ENCODE data around the gene MT1M. TPM values are rescaled to one million over a fixed set of nuclear protein-coding genes. Genes with fewer than 3 reads are reported as not detected.

MT1M gene
- total RNA-seq, 1 experiment from 2014 or later, result 0.49 TPM

GRCh38 chr16:56610017-56610608 is 22.3 kb upstream of the MT1M start:
- TF ChIP-seq, protein P1, sequence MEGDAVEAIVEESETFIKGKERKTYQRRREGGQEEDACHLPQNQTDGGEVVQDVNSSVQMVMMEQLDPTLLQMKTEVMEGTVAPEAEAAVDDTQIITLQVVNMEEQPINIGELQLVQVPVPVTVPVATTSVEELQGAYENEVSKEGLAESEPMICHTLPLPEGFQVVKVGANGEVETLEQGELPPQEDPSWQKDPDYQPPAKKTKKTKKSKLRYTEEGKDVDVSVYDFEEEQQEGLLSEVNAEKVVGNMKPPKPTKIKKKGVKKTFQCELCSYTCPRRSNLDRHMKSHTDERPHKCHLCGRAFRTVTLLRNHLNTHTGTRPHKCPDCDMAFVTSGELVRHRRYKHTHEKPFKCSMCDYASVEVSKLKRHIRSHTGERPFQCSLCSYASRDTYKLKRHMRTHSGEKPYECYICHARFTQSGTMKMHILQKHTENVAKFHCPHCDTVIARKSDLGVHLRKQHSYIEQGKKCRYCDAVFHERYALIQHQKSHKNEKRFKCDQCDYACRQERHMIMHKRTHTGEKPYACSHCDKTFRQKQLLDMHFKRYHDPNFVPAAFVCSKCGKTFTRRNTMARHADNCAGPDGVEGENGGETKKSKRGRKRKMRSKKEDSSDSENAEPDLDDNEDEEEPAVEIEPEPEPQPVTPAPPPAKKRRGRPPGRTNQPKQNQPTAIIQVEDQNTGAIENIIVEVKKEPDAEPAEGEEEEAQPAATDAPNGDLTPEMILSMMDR (conservative IDR thresholded peaks at IDR 0.05; ENCODE audit: low read depth, low read length), result no peak
- no peak for TF ChIP-seq EZH2 (IDR thresholded peaks at IDR 0.05; ENCODE audit: borderline replicate concordance, low read depth, low read length, poor library complexity, severe bottlenecking)
- CTCF ChIA-PET, result interaction anchor here (0.6 to 1.0 kb wide), 3 partner anchors 10 to 1641 kb away, joined by 3 to 8 read pairs (median 3); no protein-coding TSS in a partner anchor
- H3K36me3 ChIP-seq (ENCODE audit: insufficient read depth, low read length, poor library complexity, severe bottlenecking), result no peaks in the 10 kb centered on the region
- peak overlapping the region; percentile 73 for H3K4me3 ChIP-seq (ENCODE audit: low read depth, low read length, poor library complexity, severe bottlenecking)
- no peaks in the 10 kb centered on the region for H3K27me3 ChIP-seq (replicated peaks; ENCODE audit: insufficient read depth, low read depth, low read length, poor library complexity)
- POLR2A ChIA-PET (ENCODE audit: low non-redundant PET), result no interaction called here
- BruUV-seq (replicated peaks), result no TSS peak
- peak overlapping the region; percentile 72 for H3K27ac ChIP-seq (ENCODE audit: low read depth, low read length, poor library complexity, severe bottlenecking)
- intact Hi-C loops (cut with micrococcal nuclease; ENCODE audit: unreplicated experiment), result no loop called here
- peak; percentile 90 for DNase-seq (ENCODE audit: low spot score)
- H3K9me3 ChIP-seq (ENCODE audit: low read depth, low read length, poor library complexity, severe bottlenecking), result no peaks in the 10 kb centered on the region
- H3K4me1 ChIP-seq (ENCODE audit: insufficient read depth, low read length, poor library complexity, severe bottlenecking), result peaks cover 34% of the 10 kb centered on the region

DNA sequence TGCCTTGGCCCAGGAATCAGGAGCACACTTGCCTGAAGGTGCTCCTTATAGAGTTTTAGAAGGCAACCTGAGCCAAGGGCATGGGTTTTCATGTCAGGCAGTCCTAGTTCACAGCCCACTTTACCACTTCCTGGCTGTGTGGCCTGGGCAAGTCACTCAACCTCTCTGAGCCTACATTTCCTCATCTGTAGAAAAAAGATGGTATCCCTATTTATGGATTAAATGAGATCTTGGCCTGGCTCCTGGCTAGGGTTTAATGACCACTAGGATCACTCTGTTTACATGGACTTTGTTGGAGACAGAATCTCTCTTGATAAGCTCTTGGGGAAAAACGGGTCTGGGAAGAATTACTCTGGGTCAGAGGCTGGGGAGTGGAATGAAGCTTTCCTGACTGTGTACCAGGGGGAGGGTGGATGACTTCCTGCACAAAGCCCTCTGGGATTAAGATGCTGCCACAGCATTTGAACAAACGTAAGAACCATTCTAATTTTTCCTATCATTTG is 21.8 kb upstream of the MT1M start:
- TF ChIP-seq EZH2 (IDR thresholded peaks at IDR 0.05; ENCODE audit: borderline replicate concordance, low read depth, low read length, poor library complexity, severe bottlenecking), result no peak
- TF ChIP-seq, protein P1 (conservative IDR thresholded peaks at IDR 0.05; ENCODE audit: low read depth, low read length), result no peak
- CTCF ChIA-PET, result interaction anchor here (0.7 kb wide), 1 partner anchor 91 kb away, joined by 3 read pairs; no protein-coding TSS in a partner anchor
- BruUV-seq (replicated peaks), result no TSS peak
- no peaks in the 10 kb centered on the region for H3K9me3 ChIP-seq (ENCODE audit: low read depth, low read length, poor library complexity, severe bottlenecking)
- no peak overlapping the region for H3K4me3 ChIP-seq (ENCODE audit: low read depth, low read length, poor library complexity, severe bottlenecking)
- no peaks in the 10 kb centered on the region for H3K36me3 ChIP-seq (ENCODE audit: insufficient read depth, low read length, poor library complexity, severe bottlenecking)
- no peaks in the 10 kb centered on the region for H3K27me3 ChIP-seq (replicated peaks; ENCODE audit: insufficient read depth, low read depth, low read length, poor library complexity)
- H3K4me1 ChIP-seq (ENCODE audit: insufficient read depth, low read length, poor library complexity, severe bottlenecking), result peaks cover 34% of the 10 kb centered on the region
- peak overlapping the region; percentile 72 for H3K27ac ChIP-seq (ENCODE audit: low read depth, low read length, poor library complexity, severe bottlenecking)
- intact Hi-C loops (cut with micrococcal nuclease; ENCODE audit: unreplicated experiment), result no loop called here
- no peak for DNase-seq (ENCODE audit: low spot score)
- POLR2A ChIA-PET (ENCODE audit: low non-redundant PET), result no interaction called here

- TF ChIP-seq, protein P1 (conservative IDR thresholded peaks at IDR 0.05; ENCODE audit: low read depth, low read length), result no peak
- TF ChIP-seq EZH2 (IDR thresholded peaks at IDR 0.05; ENCODE audit: borderline replicate concordance, low read depth, low read length, poor library complexity, severe bottlenecking), result no peak
- Histone ChIP-seq H3K36me3 (ENCODE audit: insufficient read depth, low read length, poor library complexity, severe bottlenecking) (no peaks in the 10 kb centered on the region), H3K9me3 (ENCODE audit: low read depth, low read length, poor library complexity, severe bottlenecking) (no peaks in the 10 kb centered on the region), H3K27me3 (replicated peaks; ENCODE audit: insufficient read depth, low read depth, low read length, poor library complexity) (no peaks in the 10 kb centered on the region), H3K4me3 (ENCODE audit: low read depth, low read length, poor library complexity, severe bottlenecking) (no peak overlapping the region), H3K27ac (ENCODE audit: low read depth, low read length, poor library complexity, severe bottlenecking) (no peak overlapping the region), H3K4me1 (ENCODE audit: insufficient read depth, low read length, poor library complexity, severe bottlenecking) (peaks cover 34% of the 10 kb centered on the region)
- POLR2A ChIA-PET (ENCODE audit: low non-redundant PET), result no interaction called here
- DNase-seq (ENCODE audit: low spot score), result no peak
- intact Hi-C loops (cut with micrococcal nuclease; ENCODE audit: unreplicated experiment), result no loop called here
- CTCF ChIA-PET, result no interaction called here
- no TSS peak for BruUV-seq (replicated peaks)
Measured at GRCh38 chr16:56611281-56611833, 21.1 kb upstream of the MT1M start.
